GM12878 (cell line): ENCODE measurements around the gene GOLPH3. TPM values are rescaled to one million over a fixed set of nuclear protein-coding genes. Genes with fewer than 3 reads are reported as not detected.
A peak's percentile ranks its signal among the peaks of the same experiment; 100 is the strongest.
"Not testable (repeated sequence)": the region's sequence is repeated elsewhere in the genome, so short reads cannot be mapped to it uniquely, and the experiment has no call there.

ENCODE experiments used
- ATAC-seq: fragments of 200-7000 bp; cut with Tn5 transposase; 3 replicates; pipeline ENCODE4 v1.9.1; 2020; ENCODE audit warnings: mild to moderate bottlenecking, moderate library complexity
- BruUV-seq: library from RNA; stranded (reverse); fragments of 400-500 nt; replicated peaks from 2 replicates; lab custom pipeline; 2021; lab: Mats Ljungman, UMichigan
- CTCF ChIA-PET: fragments of 300-600 bp; sonication (Branson Sonifier 250); formaldehyde crosslinking; extraction: SDS; loops from one replicate; lab custom pipeline; 2021; ENCODE audit warnings: inconsistent platforms; lab: Yijun Ruan, JAX
- POLR2A ChIA-PET: fragments of 350-600 bp; formaldehyde crosslinking; extraction: SDS; loops from one replicate; lab custom pipeline; 2021; ENCODE audit warnings: inconsistent platforms; lab: Charles Lee
- RAD21 ChIA-PET: fragments of 300-600 bp; sonication (Branson Sonifier 250); formaldehyde crosslinking; loops from one replicate; lab custom pipeline; 2023; ENCODE audit warnings: antibody characterized with exemption; ENCODE audit not compliant: unreplicated experiment; lab: Charles Lee
- SMC1A ChIA-PET: fragments of 300-600 bp; sonication (Branson Sonifier 250); formaldehyde crosslinking; loops from one replicate; lab custom pipeline; 2023; ENCODE audit not compliant: unreplicated experiment, uncharacterized antibody; lab: Charles Lee
- DNase-seq: peaks from one replicate; pipeline ENCODE4 v3.0.0-alpha.2; 2011; ENCODE audit warnings: low read depth, low spot score
- FAIRE-seq: peaks from 3 replicates; lab custom pipeline; 2011; peaks lifted over from hg19 to GRCh38; lab: Jason Lieb, UNC
- H2AFZ ChIP-seq: 2 replicates; pipeline ENCODE4 v1.6.0; 2011; ENCODE audit warnings: low read depth, low read length, control low read depth; ENCODE audit not compliant: control insufficient read depth
- H3K27ac ChIP-seq: 2 replicates; pipeline ENCODE4 v1.5.1; 2011; ENCODE audit warnings: control low read depth; ENCODE audit not compliant: control insufficient read depth, insufficient read depth
- H3K27me3 ChIP-seq, 2 experiments: replicated peaks in 1 of 2; 2 replicates each; pipeline versions ENCODE4 v1.6.0 to v1.6.1; 2011; ENCODE audit warnings: low read length in 1 of 2; ENCODE audit not compliant: control insufficient read depth in 2 of 2, insufficient read depth in 2 of 2
- H3K36me3 ChIP-seq, 2 experiments: 2 replicates each; pipeline ENCODE4 v1.5.1; 2011; ENCODE audit warnings: low read length in 1 of 2; ENCODE audit not compliant: control insufficient read depth in 2 of 2, insufficient read depth in 2 of 2
- H3K4me1 ChIP-seq: 2 replicates; pipeline ENCODE4 v1.6.1; 2011; ENCODE audit warnings: mild to moderate bottlenecking, low read length, moderate library complexity, mixed read lengths; ENCODE audit not compliant: control insufficient read depth, insufficient read depth
- H3K4me2 ChIP-seq: 2 replicates; pipeline ENCODE4 v1.6.0; 2011; ENCODE audit warnings: control low read depth; ENCODE audit not compliant: control insufficient read depth, insufficient read depth
- H3K4me3 ChIP-seq: fragments of 200-600 bp; sonication (generic); 2 replicates; pipeline ENCODE4 v1.5.1; 2016
- H3K79me2 ChIP-seq: 2 replicates; pipeline ENCODE4 v1.6.0; 2011; ENCODE audit warnings: low read length; ENCODE audit not compliant: control insufficient read depth, insufficient read depth
- H3K9ac ChIP-seq: 2 replicates; pipeline ENCODE4 v1.8.0; 2011; ENCODE audit warnings: low read length, control low read depth, mixed read lengths; ENCODE audit not compliant: control insufficient read depth, insufficient read depth
- H3K9me3 ChIP-seq: replicated peaks from 3 replicates; pipeline ENCODE4 v1.5.1; 2011; ENCODE audit warnings: mild to moderate bottlenecking, low read length; ENCODE audit not compliant: control insufficient read depth, insufficient read depth
- H4K20me1 ChIP-seq: 2 replicates; pipeline ENCODE4 v1.6.0; 2011; ENCODE audit not compliant: control insufficient read depth, insufficient read depth
- MTA2 ChIP-seq: fragments of 450-650 bp; IDR thresholded peaks from 2 replicates; pipeline ENCODE4 v1.6.1; 2016; ENCODE audit warnings: low read depth, mild to moderate bottlenecking, moderate library complexity
- NRF1 ChIP-seq: conservative IDR thresholded peaks from 2 replicates; pipeline ENCODE4 v1.6.1; 2011; ENCODE audit warnings: mild to moderate bottlenecking, low read depth, low read length, improper control_type of control experiment
- RUNX3 ChIP-seq: IDR thresholded peaks from 2 replicates; pipeline ENCODE4 v1.6.1; 2012; ENCODE audit warnings: low read length, inconsistent platforms
- YY1 ChIP-seq: IDR thresholded peaks from 2 replicates; pipeline ENCODE4 v1.6.1; 2011; ENCODE audit warnings: low read depth, mild to moderate bottlenecking, low read length
- WGBS: methylation state at CpG from one replicate; pipeline ENCODE4 v1.1.6; 2016; ENCODE audit warnings: low lambda C conversion rate; ENCODE audit not compliant: insufficient replicate concordance, insufficient coverage; ENCODE audit errors: missing lambda C conversion rate; 5-methylcytosine and 5-hydroxymethylcytosine counted together
- in situ Hi-C: fragments of 300-500 bp; cut with MboI; formaldehyde crosslinking; loops from 9 replicates; pipeline ENCODE4 v1.14.3; 2018; ENCODE audit warnings: mixed read lengths
- intact Hi-C: fragments of 100-400 bp; cut with micrococcal nuclease; formaldehyde crosslinking; loops from one replicate; pipeline ENCODE4 v1.14.2; 2022; ENCODE audit not compliant: unreplicated experiment
- polyA plus RNA-seq, 11 experiments: library from polyadenylated mRNA; depleted of rRNA in 4 of 11; unstranded in 6 of 11; stranded (reverse) in 5 of 11; fragments of >200 nt; fragmentation: Nextera tagmentation in 4 of 11; fragmentation: Illumina TruSeq in 1 of 11; extraction: Ambion mirVana in 4 of 11; extraction: Trizol in 1 of 11; gene quantifications; 1 replicate in 1 of 11; 2 replicates in 10 of 11; pipeline versions ENCODE4 v1.2.1 to v1.2.3, GENCODE V29; 2011 to 2016; ENCODE audit warnings: inconsistent platforms in 2 of 11, missing spikeins in 2 of 11, low read depth in 1 of 11
- total RNA-seq, 4 experiments: library from RNA; depleted of rRNA in 3 of 4; stranded (reverse); fragments of >200 nt in 3 of 4; fragmentation: Illumina TruSeq in 1 of 4; extraction: Trizol in 1 of 4; gene quantifications; 2 replicates each; pipeline versions ENCODE4 v1.2.1 to v1.2.3, GENCODE V29; 2013 to 2021

The GOLPH3 gene
- total and polyA plus RNA-seq, 10 of the 15 experiments (the other 5 are each of a cell fraction or from before 2014, with no cell fraction given): 14.0 to 79.7 (median 43.2) TPM

- TF ChIP-seq MTA2: no peak
Measured at GRCh38 chr5:32222723-32223470, 48.8 kb upstream of the GOLPH3 start (continued).

GRCh38 chr5:32217886-32218396, 43.8 kb upstream of the GOLPH3 start:
- H3K4me1 ChIP-seq: no peaks in the 10 kb centered on the region
- no peak overlapping the region for H3K9ac ChIP-seq
- ChIA-PET RAD21 (interaction anchor here (1.1 kb wide), 1 partner anchor 112 kb away, joined by 3 read pairs; no protein-coding TSS in a partner anchor), CTCF (interaction anchor here (1.6 kb wide), 1 partner anchor 112 kb away, joined by 4 read pairs; no protein-coding TSS in a partner anchor)
- no peak; the same call in 2 of the 3 replicates for ATAC-seq
- no peaks in the 10 kb centered on the region for H3K27me3 ChIP-seq
- no peaks in the 10 kb centered on the region for H4K20me1 ChIP-seq
- no peak overlapping the region for H3K4me3 ChIP-seq
- H3K36me3 ChIP-seq: no peaks in the 10 kb centered on the region
- no peak for TF ChIP-seq YY1
- TF ChIP-seq NRF1: no peak
- peak; percentile 29; the same call in 1 of the 2 replicates for TF ChIP-seq RUNX3
- TF ChIP-seq, all 136 proteins: peak for 1
- no peak overlapping the region for H3K27ac ChIP-seq
- peak overlapping the region; percentile 58 for H2AFZ ChIP-seq
- no TSS peak for BruUV-seq
- in situ Hi-C loops: no loop called here
- FAIRE-seq: peak; percentile 7
- SMC1A ChIA-PET: interaction anchor here (0.7 to 1.4 kb wide), 2 partner anchors 13 to 43 kb away, joined by 3 read pairs; partner anchors contain the start of gene GOLPH3
- intact Hi-C loops: no loop called here
- H3K4me2 ChIP-seq: peak overlapping the region; percentile 7; the same call in 1 of the 2 replicates
- POLR2A ChIA-PET: no interaction called here
- 65% methylated on average over 12 of the region's 12 CpGs for WGBS
- DNase-seq: no peak
- no peaks in the 10 kb centered on the region for H3K9me3 ChIP-seq
- H3K79me2 ChIP-seq: no peaks in the 10 kb centered on the region

GRCh38 chr5:32214344-32214743, 40.2 kb upstream of the GOLPH3 start:
- H3K4me3 ChIP-seq, ATAC-seq, DNase-seq, POLR2A ChIA-PET, H3K27me3 ChIP-seq, H3K4me2 ChIP-seq, RAD21 ChIA-PET, SMC1A ChIA-PET, H2AFZ ChIP-seq, FAIRE-seq, H4K20me1 ChIP-seq, H3K9me3 ChIP-seq, in situ Hi-C loops, H3K36me3 ChIP-seq, H3K4me1 ChIP-seq, H3K9ac ChIP-seq, BruUV-seq, H3K27ac ChIP-seq, intact Hi-C loops, H3K79me2 ChIP-seq: not testable (repeated sequence)
- WGBS: 50% methylated on average over 1 of the region's 1 CpG
- CTCF ChIA-PET: interaction anchor here (1.0 kb wide), 1 partner anchor 18 kb away, joined by 3 read pairs; no protein-coding TSS in a partner anchor
